Right lobe of liver (tissue), 4 donors: ENCODE measurements around the gene SLC30A2.

Experiments
- CTCF ChIP-seq, 4 donors: fragments of 200-600 bp in 3 of 4; fragments of 450-650 bp in 1 of 4; IDR thresholded peaks; one replicate each; pipeline versions ENCODE4 v1.5.1 to v1.8.0; 2016 to 2022; ENCODE audit warnings: antibody characterized with exemption in 4 of 4, mild to moderate bottlenecking in 2 of 4
- POLR2A ChIP-seq: fragments of 450-650 bp; IDR thresholded peaks from one replicate; pipeline ENCODE4 v1.6.1; 2017; ENCODE audit warnings: antibody characterized with exemption, mild to moderate bottlenecking
- donor health status: DM: no; HTN: no; CAD: no.
- donor health status: DM: no; HTN: no; CAD: no.
- donor health status: DM: no; HTN: yes; CAD: no.

- TF ChIP-seq CTCF (IDR thresholded peaks at IDR 0.05), result no peak
- TF ChIP-seq POLR2A, result no peak
Measured at GRCh38 chr1:26070963-26071342, 25.0 kb upstream of the SLC30A2 start.
